Peyer's patch (tissue), 4 donors: ENCODE data around the gene ZNF141.

Source experiments
- POLR2A ChIP-seq, 2 donors: fragments of 450-650 bp; IDR thresholded peaks; one replicate each; pipeline ENCODE4 v1.5.1; 2017; ENCODE audit warnings: antibody characterized with exemption in 2 of 2, mild to moderate bottlenecking in 2 of 2, moderate library complexity in 2 of 2
- TF ChIP-seq, protein P1 (sequence below), 6 experiments: fragments of 450-650 bp in 4 of 6; fragments of 200-600 bp in 2 of 6; sonication (generic) in 1 of 6; IDR thresholded peaks; one replicate each; pipeline ENCODE4 v1.5.1; 2017 to 2019; ENCODE audit warnings: antibody characterized with exemption in 6 of 6, mild to moderate bottlenecking in 3 of 6, moderate library complexity in 1 of 6

DNA sequence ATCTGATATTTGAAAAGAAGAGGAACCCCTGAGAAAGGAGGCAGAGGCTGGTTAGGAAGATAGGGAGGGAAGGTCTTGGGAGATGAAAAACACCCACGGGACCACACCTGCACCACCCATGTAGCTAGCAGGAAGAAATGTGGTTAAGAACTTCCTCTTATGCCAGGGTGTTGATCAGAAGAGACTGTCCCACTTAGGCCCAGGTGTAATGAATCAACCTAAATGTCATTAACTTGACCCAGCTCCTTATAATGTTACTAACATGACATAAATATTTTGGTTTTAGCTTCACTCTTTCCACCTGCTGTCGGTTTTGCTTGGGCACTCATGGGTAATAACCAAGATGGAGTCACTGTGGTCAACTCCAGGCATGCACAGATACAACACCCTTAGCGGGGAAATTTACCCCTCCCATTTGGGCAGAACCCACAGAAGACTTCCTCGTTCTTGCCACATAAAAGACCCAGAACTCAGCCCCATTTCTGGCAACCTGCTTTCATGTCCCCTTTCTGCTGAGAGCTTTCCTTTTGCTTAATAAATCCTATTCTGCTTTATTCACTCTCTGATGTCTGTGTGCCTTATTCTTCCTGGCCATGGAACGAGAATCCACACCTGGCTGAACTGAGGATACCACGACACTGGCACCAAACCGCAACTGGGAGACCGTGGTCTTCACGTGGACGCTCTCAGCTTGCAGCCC is 46.8 kb downstream of the ZNF141 start:
- TF ChIP-seq, protein P1, sequence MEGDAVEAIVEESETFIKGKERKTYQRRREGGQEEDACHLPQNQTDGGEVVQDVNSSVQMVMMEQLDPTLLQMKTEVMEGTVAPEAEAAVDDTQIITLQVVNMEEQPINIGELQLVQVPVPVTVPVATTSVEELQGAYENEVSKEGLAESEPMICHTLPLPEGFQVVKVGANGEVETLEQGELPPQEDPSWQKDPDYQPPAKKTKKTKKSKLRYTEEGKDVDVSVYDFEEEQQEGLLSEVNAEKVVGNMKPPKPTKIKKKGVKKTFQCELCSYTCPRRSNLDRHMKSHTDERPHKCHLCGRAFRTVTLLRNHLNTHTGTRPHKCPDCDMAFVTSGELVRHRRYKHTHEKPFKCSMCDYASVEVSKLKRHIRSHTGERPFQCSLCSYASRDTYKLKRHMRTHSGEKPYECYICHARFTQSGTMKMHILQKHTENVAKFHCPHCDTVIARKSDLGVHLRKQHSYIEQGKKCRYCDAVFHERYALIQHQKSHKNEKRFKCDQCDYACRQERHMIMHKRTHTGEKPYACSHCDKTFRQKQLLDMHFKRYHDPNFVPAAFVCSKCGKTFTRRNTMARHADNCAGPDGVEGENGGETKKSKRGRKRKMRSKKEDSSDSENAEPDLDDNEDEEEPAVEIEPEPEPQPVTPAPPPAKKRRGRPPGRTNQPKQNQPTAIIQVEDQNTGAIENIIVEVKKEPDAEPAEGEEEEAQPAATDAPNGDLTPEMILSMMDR (IDR thresholded peaks at IDR 0.05) = no peak
- TF ChIP-seq POLR2A (IDR thresholded peaks at IDR 0.05) = no peak
